NCI-H187 (cell line): Measurements from ENCODE around the gene PABPC4L.
"Not testable (repeated sequence)": the region's sequence is repeated elsewhere in the genome, so short reads cannot be mapped to it uniquely, and the experiment has no call there.

Experiments used
- DNase-seq, 2 experiments: peaks; one replicate each; lab custom pipeline; 2025; lab: John Stamatoyannopoulos, UW

The PABPC4L gene

GRCh38 chr4:134201216-134202161, at the start of gene PABPC4L:
TSS of gene PABPC4L (minus strand) at chr4:134201789. CDS start at chr4:134201019, 770 bp downstream.
- DNase-seq: no peak

GRCh38 chr4:134251322-134251721, 49.7 kb upstream of the PABPC4L start:
- no peak for DNase-seq

GRCh38 chr4:134243742-134244713, 42.4 kb upstream of the PABPC4L start:
- no peak for DNase-seq

- DNase-seq: no peak
Measured at GRCh38 chr4:134219043-134219442, 17.5 kb upstream of the PABPC4L start.

- no peak for DNase-seq
Measured at GRCh38 chr4:134216411-134216810, 14.8 kb upstream of the PABPC4L start.

- no peak for DNase-seq
Measured at GRCh38 chr4:134215620-134216344, 14.2 kb upstream of the PABPC4L start.

GRCh38 chr4:134207955-134208354, 6.4 kb upstream of the PABPC4L start:
- not testable (repeated sequence) for DNase-seq

- DNase-seq: no peak
Measured at GRCh38 chr4:134202166-134202956, 772 bp upstream of the PABPC4L start.

GRCh38 chr4:134200811-134201215, 776 bp downstream of the PABPC4L start:
- no peak for DNase-seq

- no peak for DNase-seq
Measured at GRCh38 chr4:134189949-134190348, 11.6 kb downstream of the PABPC4L start.

- no peak for DNase-seq
Measured at GRCh38 chr4:134189480-134189879, 12.1 kb downstream of the PABPC4L start.

- DNase-seq: no peak
Measured at GRCh38 chr4:134178706-134179105, 22.9 kb downstream of the PABPC4L start.

- DNase-seq: no peak
Measured at GRCh38 chr4:134174271-134174670, 27.3 kb downstream of the PABPC4L start.

- no peak for DNase-seq
Measured at GRCh38 chr4:134160211-134160610, 41.4 kb downstream of the PABPC4L start.

- no peak for DNase-seq
Measured at GRCh38 chr4:134154097-134154496, 47.5 kb downstream of the PABPC4L start.

- no peak for DNase-seq
Measured at GRCh38 chr4:134147941-134148340, 53.6 kb downstream of the PABPC4L start.
